ENCODE data around the gene PRPF6. TPM values are rescaled to one million over a fixed set of nuclear protein-coding genes. Genes with fewer than 3 reads are reported as not detected.

PRPF6 gene
- total RNA-seq, 4 donors from 2014 or later, result 39.3 to 68.4 (median 47.7) TPM

- DNase-seq (no peak), ATAC-seq (no peak)
- H3K4me3 ChIP-seq, result no peak overlapping the region
- TF ChIP-seq POLR2A (IDR thresholded peaks at IDR 0.05) (no peak), CTCF (IDR thresholded peaks at IDR 0.05 in 4 of 5, conservative IDR thresholded peaks at IDR 0.05 in 1 of 5) (no peak)
- no peaks in the 10 kb centered on the region for H3K4me1 ChIP-seq
- in situ Hi-C loops (cut with MboI; ENCODE audit: low sequenced_read_pairs in 4 of 4) (no loop called here), intact Hi-C loops (cut with DNase I; ENCODE audit: low total_unique reads) (no loop called here)
- no peaks in the 10 kb centered on the region for H3K9me3 ChIP-seq
- peaks cover 0 to 81% of the 10 kb centered on the region in 2 donors for H3K36me3 ChIP-seq
- H3K27ac ChIP-seq, result no peak overlapping the region
- no peaks in the 10 kb centered on the region for H3K27me3 ChIP-seq
Measured at GRCh38 chr20:64015635-64016034, 34.7 kb downstream of the PRPF6 start.

GRCh38 chr20:64021124-64021975 is 40.4 kb downstream of the PRPF6 start:
- no peaks in the 10 kb centered on the region for H3K9me3 ChIP-seq
- TF ChIP-seq CTCF (IDR thresholded peaks at IDR 0.05 in 4 of 5, conservative IDR thresholded peaks at IDR 0.05 in 1 of 5) (no peak), POLR2A (IDR thresholded peaks at IDR 0.05) (no peak)
- H3K36me3 ChIP-seq, result peaks cover 0 to 91% of the 10 kb centered on the region in 2 donors
- no peaks in the 10 kb centered on the region for H3K4me1 ChIP-seq
- in situ Hi-C loops (cut with MboI; ENCODE audit: low sequenced_read_pairs in 4 of 4), result no loop called here
- DNase-seq (no peak), ATAC-seq (no peak)
- intact Hi-C loops (cut with DNase I; ENCODE audit: low total_unique reads), result no loop called here
- H3K27me3 ChIP-seq, result no peaks in the 10 kb centered on the region
- no peak overlapping the region for H3K4me3 ChIP-seq
- no peak overlapping the region for H3K27ac ChIP-seq

- no peak for DNase-seq
Measured at GRCh38 chr20:64022671-64023360, 41.9 kb downstream of the PRPF6 start.

GRCh38 chr20:64023361-64024140 is 42.6 kb downstream of the PRPF6 start:
- ATAC-seq (no peak), DNase-seq (no peak)
- Histone ChIP-seq H3K4me1 (no peaks in the 10 kb centered on the region), H3K27ac (no peak overlapping the region), H3K9me3 (no peaks in the 10 kb centered on the region), H3K4me3 (no peak overlapping the region), H3K36me3 (peaks cover 4 to 93% of the 10 kb centered on the region in 2 donors), H3K27me3 (no peaks in the 10 kb centered on the region)
- in situ Hi-C loops (cut with MboI; ENCODE audit: low sequenced_read_pairs in 4 of 4) (no loop called here), intact Hi-C loops (cut with DNase I; ENCODE audit: low total_unique reads) (no loop called here)
- TF ChIP-seq POLR2A (IDR thresholded peaks at IDR 0.05) (no peak), CTCF (IDR thresholded peaks at IDR 0.05 in 4 of 5, conservative IDR thresholded peaks at IDR 0.05 in 1 of 5) (no peak)

More at GRCh38 chr20:64022671-64023360, 41.9 kb downstream of the PRPF6 start:
- in situ Hi-C loops (cut with MboI; ENCODE audit: low sequenced_read_pairs in 4 of 4), result no loop called here
- ATAC-seq, result no peak
- Histone ChIP-seq H3K36me3 (peaks cover 4 to 93% of the 10 kb centered on the region in 2 donors), H3K27me3 (no peaks in the 10 kb centered on the region), H3K4me1 (no peaks in the 10 kb centered on the region), H3K4me3 (no peak overlapping the region), H3K9me3 (no peaks in the 10 kb centered on the region), H3K27ac (no peak overlapping the region)
- intact Hi-C loops (cut with DNase I; ENCODE audit: low total_unique reads), result no loop called here
- TF ChIP-seq CTCF (IDR thresholded peaks at IDR 0.05 in 4 of 5, conservative IDR thresholded peaks at IDR 0.05 in 1 of 5) (no peak), POLR2A (IDR thresholded peaks at IDR 0.05) (no peak)

Data from gastrocnemius medialis (tissue), 4 donors.